ENCODE measurements around the gene SREBF2.

The SREBF2 gene

Small RNA genes lying within 50 kb of the gene (small RNA-seq; reads per million reads assigned to genes)
- gene MIR33A (ENCODE audit: low read depth): 78.5 reads per million, percentile 92 among the genes with 10 or more reads in this experiment

All from mesenchymal stem cell (in vitro differentiated cells and primary cell).